Ectodermal cell (in vitro differentiated cells): Measurements from ENCODE around the gene HOXA1.

Source experiments
- H3K27ac ChIP-seq: 2 replicates; pipeline ENCODE4 v1.7.0; 2013; ENCODE audit warnings: mild to moderate bottlenecking, low read depth, low read length; ENCODE audit not compliant: insufficient read depth, poor library complexity, severe bottlenecking
- H3K27me3 ChIP-seq: 2 replicates; pipeline ENCODE4 v1.7.0; 2013; ENCODE audit warnings: mild to moderate bottlenecking, low read length; ENCODE audit not compliant: insufficient read depth, control insufficient read depth, poor library complexity, severe bottlenecking
- H3K36me3 ChIP-seq: one replicate; pipeline ENCODE4 v1.7.0; 2013; ENCODE audit warnings: low read length; ENCODE audit not compliant: control insufficient read depth, insufficient read depth
- H3K4me1 ChIP-seq: one replicate; pipeline ENCODE4 v1.7.0; 2013; ENCODE audit warnings: low read length; ENCODE audit not compliant: control insufficient read depth, insufficient read depth
- H3K4me3 ChIP-seq: 2 replicates; pipeline ENCODE4 v1.7.0; 2013; ENCODE audit warnings: low read depth, low read length, control low read depth; ENCODE audit not compliant: insufficient read depth
- H3K9me3 ChIP-seq: 2 replicates; pipeline ENCODE4 v1.7.0; 2013; ENCODE audit warnings: mild to moderate bottlenecking, low read length, moderate library complexity; ENCODE audit not compliant: control insufficient read depth
- WGBS, 2 experiments: methylation state at CpG; one replicate each; pipeline ENCODE4 v1.1.7; 2013; ENCODE audit warnings: missing lambda C conversion rate in 2 of 2; 5-methylcytosine and 5-hydroxymethylcytosine counted together

HOXA1 gene

DNA sequence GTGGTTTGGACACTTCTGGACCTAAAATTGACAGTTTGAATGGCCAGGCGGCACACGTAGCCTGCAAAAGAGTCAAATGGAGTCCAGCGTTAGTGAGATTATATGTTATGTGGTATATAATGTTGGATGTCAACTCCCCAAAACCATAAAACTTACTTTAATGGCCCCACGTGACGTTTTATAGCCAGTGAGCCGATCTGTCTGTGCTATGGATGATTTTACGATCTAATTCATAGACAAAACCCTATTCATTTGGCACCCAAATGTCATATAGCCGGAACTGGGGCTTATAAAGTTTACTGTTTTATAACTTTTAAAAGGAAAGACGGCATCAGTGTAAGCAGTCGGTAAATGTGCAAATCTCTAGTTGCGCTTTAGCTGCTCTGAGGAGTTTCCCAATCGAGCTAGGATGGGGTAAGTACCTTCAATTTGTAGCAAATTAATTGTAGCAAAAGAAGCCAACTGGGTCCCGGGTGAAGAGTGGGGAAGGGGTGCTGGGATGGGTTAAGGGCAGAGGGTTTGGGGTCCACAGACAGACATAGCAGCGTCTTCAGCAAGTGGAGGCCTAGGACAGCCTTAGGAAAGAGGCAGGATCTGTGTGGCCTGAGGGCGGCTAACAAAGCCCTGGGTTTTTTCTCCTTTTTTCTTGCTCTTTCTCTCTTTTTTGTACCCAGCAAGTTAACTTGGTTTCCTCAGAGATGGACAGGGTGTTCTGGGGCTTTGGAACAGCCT is 44.5 kb upstream of the HOXA1 start:
- H3K27me3 ChIP-seq = peaks cover 100% of the 10 kb centered on the region
- WGBS, 2 experiments = 26 to 30% methylated on average over 15 of the region's 15 CpGs
- no peak overlapping the region for H3K4me3 ChIP-seq

DNA sequence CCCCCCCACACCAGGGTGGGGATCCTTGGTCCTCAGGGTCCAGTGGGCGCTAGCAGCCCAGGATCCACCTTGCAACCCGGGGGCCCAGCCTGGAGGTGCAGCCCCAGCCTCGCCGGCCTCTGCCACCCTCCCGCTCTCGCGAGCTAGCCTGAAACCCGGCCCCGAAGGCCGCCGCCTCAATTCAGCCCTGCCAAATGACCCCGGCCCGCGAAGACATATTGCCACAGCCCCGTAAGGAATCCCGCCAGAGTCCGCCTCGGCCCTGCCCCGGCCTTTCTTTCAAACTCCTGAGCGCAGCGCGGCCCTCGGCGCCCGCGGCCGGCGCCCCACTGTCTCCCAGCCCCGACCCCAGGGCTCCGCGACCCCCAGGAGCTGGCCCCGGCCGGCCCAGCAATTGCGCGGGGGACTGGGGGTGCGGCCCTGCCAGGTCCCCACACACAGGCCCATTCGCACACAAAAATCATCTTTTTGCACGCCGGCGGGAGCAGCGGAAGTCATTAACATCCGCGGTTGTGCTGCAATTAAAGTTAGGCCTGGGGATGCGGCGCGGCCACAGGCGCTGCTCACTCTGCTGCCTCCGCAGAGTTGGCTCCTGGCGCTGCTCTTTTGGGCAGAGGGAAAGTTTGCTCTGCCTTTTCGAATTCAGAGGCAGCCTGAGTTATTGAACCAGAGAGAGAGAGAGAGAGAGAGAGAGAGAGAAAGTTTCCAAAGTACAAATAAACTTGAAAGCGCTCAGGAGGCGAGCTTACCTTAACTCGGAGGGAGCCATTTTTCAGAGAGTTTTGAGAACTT is 43.7 kb upstream of the HOXA1 start:
- Histone ChIP-seq H3K27ac (no peak overlapping the region), H3K36me3 (no peaks in the 10 kb centered on the region), H3K4me3 (no peak overlapping the region), H3K27me3 (peaks cover 100% of the 10 kb centered on the region), H3K4me1 (peaks cover 4% of the 10 kb centered on the region), H3K9me3 (no peaks in the 10 kb centered on the region)
- 1% methylated on average over 53 of the region's 53 CpGs for WGBS, 2 experiments

More for the DNA sequence above, 44.5 kb upstream of the HOXA1 start:
- Histone ChIP-seq H3K4me1 (peaks cover 4% of the 10 kb centered on the region), H3K36me3 (no peaks in the 10 kb centered on the region), H3K9me3 (no peaks in the 10 kb centered on the region), H3K27ac (no peak overlapping the region)

DNA sequence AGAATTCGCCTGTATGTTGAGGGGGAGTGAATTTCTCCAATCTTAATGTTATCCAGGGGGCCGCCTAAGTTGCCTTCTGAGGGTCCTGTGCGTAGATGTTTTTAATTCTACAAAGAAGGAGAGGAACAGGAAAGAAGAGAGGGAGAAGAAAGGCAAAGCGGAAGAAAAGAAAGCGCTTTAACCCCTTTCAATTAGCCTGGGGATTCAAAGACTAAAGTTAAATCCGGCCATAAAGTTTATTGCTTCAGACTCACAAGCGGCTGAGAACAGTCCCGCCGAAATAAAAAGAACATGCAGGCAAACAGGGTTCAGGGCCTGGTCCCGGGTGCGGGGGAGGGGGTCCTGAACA is 43.2 kb upstream of the HOXA1 start:
- no peaks in the 10 kb centered on the region for H3K9me3 ChIP-seq
- H3K36me3 ChIP-seq = no peaks in the 10 kb centered on the region
- 7 to 8% methylated on average over 11 of the region's 11 CpGs for WGBS, 2 experiments
- peaks cover 100% of the 10 kb centered on the region for H3K27me3 ChIP-seq
- no peak overlapping the region for H3K27ac ChIP-seq
- no peak overlapping the region for H3K4me3 ChIP-seq
- H3K4me1 ChIP-seq = peaks cover 4% of the 10 kb centered on the region

DNA sequence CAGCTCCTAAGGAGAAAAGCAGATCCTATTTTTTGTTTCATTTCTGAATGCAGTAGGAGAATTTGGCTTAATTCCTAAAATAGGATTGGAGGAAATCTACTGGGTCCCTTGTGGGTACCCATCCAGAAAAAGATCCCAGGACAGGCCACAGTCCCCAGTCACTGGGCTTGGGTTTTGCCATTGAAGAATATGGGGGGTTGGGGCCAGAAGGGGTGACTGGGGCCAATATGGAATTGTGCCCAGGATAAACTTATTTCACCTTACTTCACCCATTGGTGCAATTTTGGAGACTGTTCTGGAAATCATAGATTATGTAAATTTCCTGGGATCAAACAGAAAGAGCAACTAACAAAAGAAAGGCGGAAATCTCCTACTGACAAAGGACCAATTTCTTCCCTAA is 42.7 kb upstream of the HOXA1 start:
- H3K9me3 ChIP-seq = no peaks in the 10 kb centered on the region
- peaks cover 4% of the 10 kb centered on the region for H3K4me1 ChIP-seq
- no peak overlapping the region for H3K27ac ChIP-seq
- H3K36me3 ChIP-seq = no peaks in the 10 kb centered on the region
- peaks cover 100% of the 10 kb centered on the region for H3K27me3 ChIP-seq
- WGBS, 2 experiments = 25 to 29% methylated on average over 1 of the region's 1 CpG
- H3K4me3 ChIP-seq = no peak overlapping the region

DNA sequence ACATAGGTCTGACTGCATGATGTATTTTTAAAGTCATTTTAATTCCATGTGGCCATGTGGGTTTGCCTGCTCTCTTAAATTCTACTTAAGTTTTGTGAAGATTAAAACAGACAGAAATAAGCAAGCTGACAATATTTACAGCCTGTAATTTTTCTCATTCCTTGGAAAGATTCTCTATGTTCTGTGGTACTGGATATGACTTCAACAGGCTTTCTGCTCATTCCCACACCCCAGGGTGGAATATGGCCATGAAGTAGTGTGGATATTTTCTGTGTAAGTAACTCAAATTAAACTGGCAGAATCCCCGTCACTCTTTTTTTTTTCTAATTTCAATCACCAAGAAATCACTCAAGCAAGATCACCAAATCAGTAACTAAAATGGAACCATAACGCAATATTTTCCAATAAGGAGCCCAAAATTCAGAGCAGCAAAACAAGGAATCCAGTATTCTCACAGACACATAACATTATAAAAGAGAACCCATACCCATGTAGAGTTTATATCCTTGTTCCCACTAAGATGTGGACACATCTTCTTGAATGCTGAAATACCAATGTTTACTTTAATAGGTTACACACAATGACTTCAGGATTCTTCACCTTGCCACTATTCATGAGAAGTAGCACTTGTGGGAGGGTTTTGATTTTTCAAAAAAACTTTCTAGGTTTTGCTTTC is 42.0 kb upstream of the HOXA1 start:
- H3K27me3 ChIP-seq = peaks cover 100% of the 10 kb centered on the region
- H3K36me3 ChIP-seq = no peaks in the 10 kb centered on the region
- no peak overlapping the region for H3K4me3 ChIP-seq
- H3K27ac ChIP-seq = no peak overlapping the region
- no peaks in the 10 kb centered on the region for H3K9me3 ChIP-seq
- 49 to 65% methylated on average over 2 of the region's 2 CpGs for WGBS, 2 experiments
- peaks cover 4% of the 10 kb centered on the region for H3K4me1 ChIP-seq

DNA sequence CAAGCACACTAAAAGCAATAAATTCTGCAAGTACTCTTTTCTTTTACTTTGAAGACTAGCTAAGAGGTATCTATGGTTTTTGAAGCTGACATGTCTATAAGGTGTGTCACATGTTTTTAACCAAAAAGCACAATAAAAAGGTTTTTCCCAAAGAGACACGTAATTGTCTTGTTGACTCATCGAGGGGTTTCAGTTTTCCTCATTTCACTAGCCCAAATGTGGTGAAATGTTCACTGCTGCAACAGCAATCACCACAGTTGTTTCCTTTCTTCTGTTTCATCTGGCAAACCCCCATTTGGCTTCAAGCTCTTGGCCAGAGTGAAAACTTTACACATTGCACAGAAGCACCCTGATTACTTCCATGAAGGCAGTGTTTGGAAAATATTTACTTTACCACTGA is 38.6 kb upstream of the HOXA1 start:
- H3K27me3 ChIP-seq = peaks cover 100% of the 10 kb centered on the region
- H3K36me3 ChIP-seq = no peaks in the 10 kb centered on the region
- H3K27ac ChIP-seq = no peak overlapping the region
- WGBS, 2 experiments = 16 to 18% methylated on average over 2 of the region's 2 CpGs
- H3K9me3 ChIP-seq = no peaks in the 10 kb centered on the region
- no peaks in the 10 kb centered on the region for H3K4me1 ChIP-seq
- H3K4me3 ChIP-seq = no peak overlapping the region

DNA sequence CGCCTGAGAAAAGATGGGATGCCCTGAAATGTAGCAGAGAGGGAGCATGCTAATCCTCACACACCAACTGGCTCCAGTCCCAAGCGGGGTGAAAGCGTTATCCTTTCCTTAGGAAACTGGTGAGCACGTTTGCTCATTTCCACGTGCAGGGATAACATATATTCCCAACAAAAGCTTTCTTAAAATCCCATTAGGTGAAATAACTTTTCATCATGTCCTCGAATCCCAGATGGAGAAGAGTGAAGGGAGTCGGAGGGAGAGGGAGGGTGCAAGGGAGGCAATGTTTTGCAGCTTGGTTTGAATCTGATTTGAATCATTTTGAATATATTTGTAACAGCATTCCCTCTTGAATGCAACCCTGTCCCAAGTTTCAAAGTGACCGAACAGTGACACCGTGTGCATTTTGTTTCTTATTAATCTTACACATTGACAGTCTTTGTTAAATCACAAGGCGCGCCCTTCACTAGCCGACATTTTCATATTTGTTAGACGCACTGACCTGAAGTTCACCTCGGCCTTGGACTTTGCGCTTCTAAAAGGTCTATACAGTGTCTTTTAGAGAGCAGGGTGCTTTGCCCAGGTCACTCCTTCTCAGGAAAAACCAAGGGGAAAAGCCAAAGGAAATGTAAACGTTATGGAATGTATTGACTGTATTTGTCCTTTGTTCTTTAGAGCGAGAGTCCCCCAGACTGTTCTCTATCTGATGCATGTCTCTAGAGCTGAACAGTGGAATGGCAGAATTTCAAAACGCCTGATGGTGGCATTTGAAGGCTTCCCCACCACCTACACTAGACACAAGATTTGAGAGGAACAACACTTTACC is 37.8 kb upstream of the HOXA1 start:
- Histone ChIP-seq H3K27me3 (peaks cover 100% of the 10 kb centered on the region), H3K27ac (no peak overlapping the region), H3K36me3 (no peaks in the 10 kb centered on the region), H3K4me1 (no peaks in the 10 kb centered on the region), H3K9me3 (no peaks in the 10 kb centered on the region), H3K4me3 (no peak overlapping the region)
- 15 to 17% methylated on average over 16 to 18 of the region's 18 CpGs for WGBS, 2 experiments

DNA sequence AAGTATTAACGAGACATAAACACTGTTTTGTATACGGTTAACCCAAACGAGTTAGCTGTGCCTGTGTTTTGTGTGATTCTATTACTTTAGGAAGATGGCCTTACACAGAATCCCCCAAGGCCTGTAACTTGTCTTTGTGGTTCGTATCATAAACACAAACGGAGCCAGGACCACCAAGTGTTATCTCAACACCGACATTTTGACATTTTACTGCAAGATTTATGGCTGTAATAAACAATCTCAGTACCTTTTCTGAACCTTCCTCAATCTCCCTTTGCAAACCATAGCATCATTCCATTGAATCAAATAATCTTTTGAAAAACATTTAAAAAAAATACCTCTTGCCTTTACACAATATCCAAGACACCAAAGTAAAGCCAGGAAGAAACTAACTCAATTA is 37.2 kb upstream of the HOXA1 start:
- no peaks in the 10 kb centered on the region for H3K9me3 ChIP-seq
- no peaks in the 10 kb centered on the region for H3K4me1 ChIP-seq
- H3K27me3 ChIP-seq = peaks cover 100% of the 10 kb centered on the region
- no peak overlapping the region for H3K4me3 ChIP-seq
- H3K36me3 ChIP-seq = no peaks in the 10 kb centered on the region
- H3K27ac ChIP-seq = no peak overlapping the region
- 16 to 30% methylated on average over 6 of the region's 6 CpGs for WGBS, 2 experiments

DNA sequence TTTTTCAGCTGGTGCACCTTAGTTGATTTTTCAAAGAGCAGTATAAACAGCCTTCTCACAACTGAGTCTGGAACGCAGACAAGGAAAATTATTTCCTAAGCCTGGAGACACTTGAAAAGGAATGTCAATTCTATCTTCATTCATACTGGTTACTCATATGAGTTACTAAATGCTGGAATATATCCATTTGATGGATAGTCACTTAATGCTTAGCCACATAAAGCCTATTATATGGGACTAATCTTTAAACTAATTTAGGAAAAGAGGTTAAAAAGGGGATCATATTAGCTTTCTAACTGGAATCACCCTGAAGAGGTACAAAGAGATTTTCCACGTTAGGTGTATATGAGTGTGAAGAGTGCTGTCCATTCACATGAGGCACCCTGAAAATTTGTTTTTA is 36.4 kb upstream of the HOXA1 start:
- H3K36me3 ChIP-seq = no peaks in the 10 kb centered on the region
- H3K9me3 ChIP-seq = no peaks in the 10 kb centered on the region
- no peak overlapping the region for H3K27ac ChIP-seq
- no peak overlapping the region for H3K4me3 ChIP-seq
- no peaks in the 10 kb centered on the region for H3K4me1 ChIP-seq
- 25 to 37% methylated on average over 2 of the region's 2 CpGs for WGBS, 2 experiments
- peaks cover 100% of the 10 kb centered on the region for H3K27me3 ChIP-seq
